Activated B cell treated with CpG ODN at 0.5 μM for 24 hours (primary cell): ENCODE data around the gene C6orf15. TPM values are rescaled to one million over a fixed set of nuclear protein-coding genes. Genes with fewer than 3 reads are reported as not detected.
"Not testable (repeated sequence)": the region's sequence is repeated elsewhere in the genome, so short reads cannot be mapped to it uniquely, and the experiment has no call there.

ENCODE experiments used
- ATAC-seq: fragments of 200-7000 bp; cut with Tn5 transposase; one replicate; pipeline ENCODE4 v1.10.0; 2021; ENCODE audit warnings: low read depth, mild to moderate bottlenecking, moderate library complexity
- CTCF ChIA-PET: fragments of 350-600 bp; sonication (Branson Sonifier 250); formaldehyde crosslinking; loops from one replicate; lab custom pipeline; 2021; ENCODE audit warnings: antibody characterized with exemption; lab: Charles Lee
- POLR2A ChIA-PET: fragments of 350-600 bp; sonication (Branson Sonifier 250); formaldehyde crosslinking; loops from one replicate; lab custom pipeline; 2021; ENCODE audit warnings: antibody characterized with exemption; lab: Charles Lee
- DNase-seq: peaks from one replicate; pipeline ENCODE4 v3.0.0; 2022
- H3K27ac Mint-ChIP-seq: one replicate; pipeline ENCODE4 v1.8.0; 2020; ENCODE audit warnings: mixed read lengths
- H3K27me3 Mint-ChIP-seq: one replicate; pipeline ENCODE4 v1.8.0; 2021; ENCODE audit warnings: mixed read lengths
- H3K36me3 Mint-ChIP-seq: one replicate; pipeline ENCODE4 v1.8.0; 2021; ENCODE audit warnings: low read depth, mixed read lengths
- H3K4me1 Mint-ChIP-seq: one replicate; pipeline ENCODE4 v1.8.0; 2021; ENCODE audit warnings: mixed read lengths
- H3K4me3 Mint-ChIP-seq: one replicate; pipeline ENCODE4 v1.8.0; 2020; ENCODE audit warnings: mild to moderate bottlenecking, mixed read lengths
- H3K9me3 Mint-ChIP-seq: one replicate; pipeline ENCODE4 v1.8.0; 2020; ENCODE audit warnings: mixed read lengths
- CTCF ChIP-seq: fragments of 200-600 bp; IDR thresholded peaks from one replicate; pipeline ENCODE4 v1.8.0; 2022; ENCODE audit warnings: antibody characterized with exemption, mild to moderate bottlenecking
- intact Hi-C: fragments of 100-400 bp; cut with micrococcal nuclease; formaldehyde crosslinking; loops from one replicate; pipeline ENCODE4 v1.15.1; 2024
- total RNA-seq: library from RNA; stranded (reverse); gene quantifications from 2 replicates; pipeline ENCODE4 v1.2.3, GENCODE V29; 2022

C6orf15 gene
- total RNA-seq, 1 donor from 2014 or later: not detected

DNA sequence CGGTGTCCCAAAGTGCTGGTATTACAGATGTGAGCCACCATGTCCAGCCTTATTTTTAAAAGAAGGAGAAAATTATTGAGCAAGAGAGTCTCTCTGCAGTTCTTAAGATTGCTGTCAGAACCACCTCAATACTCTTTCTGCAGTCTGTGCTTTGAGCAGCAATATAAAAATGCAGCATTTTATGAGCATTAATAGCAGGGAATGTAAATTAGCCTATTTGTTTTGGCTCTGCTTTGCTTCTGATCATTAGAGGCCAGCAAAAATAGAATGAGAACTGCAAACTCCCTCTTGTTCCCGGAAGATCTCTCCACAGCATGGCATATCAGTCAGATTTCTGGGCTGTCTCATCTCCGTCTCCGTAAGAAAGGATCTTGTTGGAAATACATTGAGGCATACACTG, 35.8 kb downstream of the C6orf15 start:
- no peaks in the 10 kb centered on the region for H3K9me3 Mint-ChIP-seq

DNA sequence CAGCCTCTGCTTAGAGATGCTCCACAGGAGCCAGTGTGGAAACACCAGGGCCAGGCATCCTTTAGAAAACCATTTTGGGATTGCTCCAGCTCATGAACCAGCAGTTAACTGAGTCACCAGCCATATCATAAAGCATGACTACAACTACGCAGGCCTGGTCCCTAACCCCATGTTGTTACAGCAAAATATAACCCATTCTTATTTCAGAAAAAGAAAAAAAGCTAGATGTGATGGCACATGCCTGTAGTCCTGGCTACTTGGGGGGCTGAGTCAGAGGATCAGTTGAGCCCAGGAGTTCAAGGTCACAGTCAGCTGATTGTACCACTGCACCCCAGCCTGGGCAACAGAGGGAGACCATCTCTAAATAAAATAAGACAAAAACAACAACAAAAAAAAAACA, 36.8 kb downstream of the C6orf15 start:
- H3K4me1 Mint-ChIP-seq: peaks cover 3% of the 10 kb centered on the region
- TF ChIP-seq CTCF: no peak
- H3K36me3 Mint-ChIP-seq: no peaks in the 10 kb centered on the region
- H3K4me3 Mint-ChIP-seq: no peak overlapping the region
- intact Hi-C loops: no loop called here
- ChIA-PET CTCF (interaction anchor here (0.6 kb wide), 1 partner anchor 56 kb away, joined by 3 read pairs; no protein-coding TSS in a partner anchor), POLR2A (interaction anchor here (1.0 kb wide), 1 partner anchor 160 kb away, joined by 3 read pairs; no protein-coding TSS in a partner anchor)
- no peak overlapping the region for H3K27ac Mint-ChIP-seq
- H3K27me3 Mint-ChIP-seq: peaks cover 3% of the 10 kb centered on the region
- no peak for ATAC-seq
- no peak for DNase-seq
- H3K9me3 Mint-ChIP-seq: no peaks in the 10 kb centered on the region

More for the DNA sequence above, 35.8 kb downstream of the C6orf15 start:
- no peaks in the 10 kb centered on the region for H3K36me3 Mint-ChIP-seq
- H3K4me3 Mint-ChIP-seq: no peak overlapping the region
- ATAC-seq (no peak), DNase-seq (no peak)
- H3K4me1 Mint-ChIP-seq: peaks cover 3% of the 10 kb centered on the region
- H3K27ac Mint-ChIP-seq: no peak overlapping the region
- ChIA-PET POLR2A (interaction anchor here (1.0 kb wide), 1 partner anchor 161 kb away, joined by 3 read pairs; no protein-coding TSS in a partner anchor), CTCF (no interaction called here)
- intact Hi-C loops: no loop called here
- TF ChIP-seq CTCF: no peak
- H3K27me3 Mint-ChIP-seq: peaks cover 3% of the 10 kb centered on the region

- Mint-ChIP-seq H3K27ac (no peak overlapping the region), H3K9me3 (no peaks in the 10 kb centered on the region), H3K27me3 (no peaks in the 10 kb centered on the region), H3K4me1 (no peaks in the 10 kb centered on the region), H3K36me3 (no peaks in the 10 kb centered on the region), H3K4me3 (no peak overlapping the region)
- intact Hi-C loops: no loop called here
- DNase-seq: no peak
- ATAC-seq: no peak
- ChIA-PET CTCF (no interaction called here), POLR2A (no interaction called here)
- TF ChIP-seq CTCF: no peak
Observed at GRCh38 chr6:31074401-31074800, 38.0 kb downstream of the C6orf15 start.

DNA sequence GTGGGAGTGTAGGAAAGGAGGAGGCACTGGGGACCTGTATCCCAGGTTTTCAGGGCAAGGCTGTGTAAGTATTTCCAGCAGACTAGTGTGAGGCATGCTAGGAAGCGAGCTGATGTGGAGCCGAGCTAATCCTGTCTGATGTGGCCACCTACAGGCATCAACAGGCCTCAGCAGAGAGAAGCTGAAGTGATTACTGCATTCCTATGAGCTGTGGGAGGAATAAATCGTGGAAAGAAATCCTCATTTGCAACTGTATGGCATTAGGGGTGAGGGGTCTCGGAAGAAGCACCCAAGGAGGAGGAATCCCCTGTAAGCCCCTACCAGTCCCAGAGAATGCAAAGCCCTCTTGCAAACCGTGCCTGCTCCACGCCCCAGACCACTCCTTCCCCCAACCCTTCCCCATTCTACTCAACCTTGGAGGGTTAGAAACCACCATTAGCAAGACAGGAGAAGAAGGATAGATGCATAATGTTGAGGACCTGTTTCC, 41.6 kb downstream of the C6orf15 start:
- Mint-ChIP-seq H3K4me1 (peaks cover 5% of the 10 kb centered on the region), H3K27me3 (no peaks in the 10 kb centered on the region), H3K36me3 (no peaks in the 10 kb centered on the region), H3K4me3 (no peak overlapping the region), H3K9me3 (no peaks in the 10 kb centered on the region), H3K27ac (no peak overlapping the region)
- ChIA-PET POLR2A (no interaction called here), CTCF (interaction anchor here (1.2 to 3.4 kb wide), 4 partner anchors 9 to 242 kb away, joined by 6 to 17 read pairs (median 12); no protein-coding TSS in a partner anchor)
- no peak for TF ChIP-seq CTCF
- intact Hi-C loops: no loop called here
- DNase-seq: no peak
- ATAC-seq: no peak

DNA sequence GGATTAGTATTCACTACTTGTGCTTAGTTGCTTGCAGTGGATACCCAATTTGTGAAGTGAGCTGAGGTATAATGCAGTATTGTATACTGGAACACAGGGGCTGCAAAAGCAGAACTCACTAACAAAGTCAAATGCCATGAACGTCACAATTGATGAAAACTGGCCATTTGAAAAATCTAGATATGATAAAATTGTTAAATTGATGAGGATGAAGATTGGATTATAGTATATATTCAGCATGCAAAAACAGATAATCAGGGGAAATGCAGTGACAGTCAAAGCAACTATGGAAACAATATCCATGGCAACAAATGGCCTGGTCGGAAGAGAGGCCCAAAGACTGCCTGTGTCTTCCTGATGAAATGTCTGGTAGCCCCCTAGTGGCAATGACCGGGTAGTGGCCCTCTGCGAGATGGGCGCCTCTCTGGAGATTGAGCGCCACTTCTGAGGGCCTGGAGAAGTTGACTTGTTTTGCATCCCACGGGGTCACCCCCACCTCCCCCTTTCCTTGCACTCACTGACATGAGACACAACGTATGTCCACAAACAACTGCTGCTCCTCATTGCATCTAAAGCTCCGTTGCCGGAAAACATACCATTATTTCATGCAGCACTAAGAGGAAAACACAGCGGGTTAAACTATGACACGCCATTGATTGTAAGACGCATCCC, 43.6 kb downstream of the C6orf15 start:
- ChIA-PET CTCF (interaction anchor here (0.9 to 3.4 kb wide), 8 partner anchors 11 to 587 kb away, joined by 3 to 17 read pairs (median 4); no protein-coding TSS in a partner anchor), POLR2A (interaction anchor here (0.7 kb wide), 1 partner anchor 153 kb away, joined by 4 read pairs; no protein-coding TSS in a partner anchor)
- ATAC-seq: peak; percentile 99
- Mint-ChIP-seq H3K9me3 (no peaks in the 10 kb centered on the region), H3K27ac (peak overlapping the region; percentile 24), H3K4me3 (no peak overlapping the region), H3K4me1 (peaks cover 5% of the 10 kb centered on the region), H3K27me3 (no peaks in the 10 kb centered on the region), H3K36me3 (no peaks in the 10 kb centered on the region)
- intact Hi-C loops: loop anchor here (1.0 kb wide), 2 partner anchors 154 to 241 kb away; no protein-coding TSS in a partner anchor
- peak; percentile 55 for TF ChIP-seq CTCF
- peak; percentile 52 for DNase-seq

GRCh38 chr6:31067891-31068668, 44.3 kb downstream of the C6orf15 start:
- H3K27me3 Mint-ChIP-seq, DNase-seq, H3K36me3 Mint-ChIP-seq, H3K4me1 Mint-ChIP-seq, H3K9me3 Mint-ChIP-seq, H3K27ac Mint-ChIP-seq, H3K4me3 Mint-ChIP-seq, ATAC-seq, intact Hi-C loops: not testable (repeated sequence)
- ChIA-PET CTCF (interaction anchor here (1.8 to 3.4 kb wide), 4 partner anchors 12 to 240 kb away, joined by 5 to 17 read pairs (median 14); no protein-coding TSS in a partner anchor), POLR2A (interaction anchor here (0.6 to 0.7 kb wide), 2 partner anchors 152 to 251 kb away, joined by 4 to 6 read pairs; no protein-coding TSS in a partner anchor)

GRCh38 chr6:31067028-31067427, 45.3 kb downstream of the C6orf15 start:
- H3K36me3 Mint-ChIP-seq, POLR2A ChIA-PET, H3K4me1 Mint-ChIP-seq, H3K9me3 Mint-ChIP-seq, H3K27ac Mint-ChIP-seq, H3K27me3 Mint-ChIP-seq, ATAC-seq, H3K4me3 Mint-ChIP-seq, intact Hi-C loops, DNase-seq, CTCF ChIA-PET: not testable (repeated sequence)
